Fibroblast of upper back skin (primary cell): ENCODE measurements around the gene STAT2.
"Not testable (repeated sequence)": the region's sequence is repeated elsewhere in the genome, so short reads cannot be mapped to it uniquely, and the experiment has no call there.

Source experiments
- DNase-seq: peaks from one replicate; pipeline ENCODE4 v3.0.0-alpha.2; 2013

Gene STAT2

DNA sequence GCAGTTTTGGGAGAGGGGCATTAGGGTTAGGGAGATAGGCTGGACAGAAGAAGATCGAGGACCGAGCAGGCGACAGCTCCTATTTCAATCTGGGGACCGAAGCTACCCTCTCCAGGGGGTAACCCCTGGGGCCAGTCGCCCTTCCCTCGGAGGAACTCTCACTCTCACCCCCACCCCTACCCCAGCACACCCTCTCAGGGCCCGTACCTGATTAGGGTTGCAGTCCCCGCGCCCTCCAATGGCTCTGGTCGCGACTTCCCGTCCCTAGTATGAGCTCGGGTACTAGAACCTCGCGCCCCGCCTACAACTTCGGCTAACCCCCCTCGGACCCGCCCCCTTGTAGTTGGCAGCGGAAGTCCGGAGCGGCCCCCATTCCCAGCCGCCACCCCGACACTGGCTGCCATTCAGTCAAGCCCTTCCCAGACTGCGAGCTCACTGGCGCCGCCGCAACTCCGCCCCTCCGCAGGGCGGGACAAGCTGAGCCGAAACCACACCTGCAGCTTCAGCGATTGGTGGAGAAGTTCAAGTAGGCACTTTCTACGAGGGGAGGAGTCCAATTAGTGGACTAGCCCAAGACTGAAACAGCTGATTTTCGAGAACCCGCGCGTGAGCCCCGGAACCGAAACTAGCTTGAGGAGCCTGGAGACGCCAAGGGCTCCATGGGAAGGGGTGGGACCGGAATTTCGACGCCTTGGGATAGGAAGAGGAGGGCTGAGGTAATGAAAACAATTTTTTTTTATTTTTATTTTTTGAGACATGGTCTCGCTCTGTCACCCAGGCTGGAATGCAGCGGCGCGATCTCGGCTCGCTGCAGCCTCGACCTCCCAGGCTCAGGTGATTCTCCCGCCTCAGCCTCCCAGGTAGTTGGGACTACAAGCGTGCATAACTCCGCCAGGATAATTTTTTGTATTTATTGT lies at the start of gene STAT2:
STAT2 (minus strand) TSS at position 257 of the 917 bp plus-strand sequence. CDS start 3,536 bp downstream, outside the sequence.
- DNase-seq, result peak; percentile 100

DNA sequence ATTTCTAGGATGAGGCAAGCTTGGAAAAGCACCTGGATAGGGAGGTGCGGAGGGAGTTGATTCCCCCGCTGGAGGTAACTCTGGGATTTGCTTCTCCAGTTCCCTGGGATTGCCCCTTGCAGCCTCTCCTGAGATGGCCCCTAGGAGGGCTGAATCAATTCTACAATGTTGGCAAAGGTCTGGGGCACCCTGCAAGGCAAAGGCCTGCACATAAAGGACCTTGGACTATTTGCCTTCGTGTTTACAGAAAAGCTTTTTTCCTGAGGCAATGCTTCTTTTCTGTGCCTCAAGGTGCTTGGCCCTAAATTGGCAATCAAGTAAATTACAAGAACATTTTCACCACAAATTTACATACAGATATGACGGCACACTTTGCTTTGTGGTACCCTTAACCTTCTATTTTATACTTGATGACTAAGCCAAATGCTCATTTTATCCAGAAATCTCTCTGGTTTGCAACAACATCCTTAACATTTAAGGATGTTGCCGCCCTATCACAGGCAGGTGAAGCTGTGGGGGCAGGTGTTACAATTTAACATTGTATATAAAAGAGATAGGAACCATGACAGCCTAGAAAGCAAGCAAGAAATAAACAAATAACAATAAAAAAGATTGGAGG lies 49.0 kb upstream of the STAT2 start:
- DNase-seq, result no peak

DNA sequence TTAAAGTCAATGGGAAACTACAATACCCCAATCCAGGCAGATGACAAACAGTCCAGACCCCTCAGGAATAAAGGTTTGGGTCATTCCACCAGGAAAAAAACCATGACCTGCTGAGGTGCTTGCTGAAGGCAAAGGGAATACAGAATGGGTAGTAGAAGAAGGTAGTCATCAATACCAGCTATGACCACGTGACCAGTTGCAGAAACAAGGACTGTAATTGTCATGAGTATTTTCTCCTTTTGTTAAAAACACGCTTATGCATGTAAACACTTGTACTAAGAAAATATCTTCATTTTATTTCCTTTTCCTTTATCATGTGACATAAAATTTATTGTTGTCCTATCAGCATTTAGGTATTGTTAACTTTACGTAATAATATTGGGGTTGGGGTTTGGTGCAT lies 44.3 kb upstream of the STAT2 start:
- DNase-seq, result not testable (repeated sequence)

DNA sequence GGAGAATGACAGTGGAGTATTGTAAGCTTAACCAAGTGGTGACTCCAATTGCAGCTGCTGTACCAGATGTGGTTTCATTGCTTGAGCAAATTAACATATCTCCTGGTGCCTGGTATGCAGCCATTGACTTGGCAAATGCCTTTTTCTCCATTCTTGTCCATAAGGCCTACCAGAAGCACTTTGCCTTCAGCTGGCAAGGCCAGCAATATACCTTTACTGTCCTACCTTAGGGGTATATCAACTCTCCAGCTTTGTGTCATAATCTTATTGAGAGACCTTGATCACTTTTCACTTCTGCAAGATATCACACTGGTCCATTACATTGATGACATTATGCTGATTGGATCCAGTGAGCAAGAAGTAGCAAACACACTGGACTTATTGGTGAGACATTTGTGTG lies 41.7 kb upstream of the STAT2 start:
- not testable (repeated sequence) for DNase-seq

DNA sequence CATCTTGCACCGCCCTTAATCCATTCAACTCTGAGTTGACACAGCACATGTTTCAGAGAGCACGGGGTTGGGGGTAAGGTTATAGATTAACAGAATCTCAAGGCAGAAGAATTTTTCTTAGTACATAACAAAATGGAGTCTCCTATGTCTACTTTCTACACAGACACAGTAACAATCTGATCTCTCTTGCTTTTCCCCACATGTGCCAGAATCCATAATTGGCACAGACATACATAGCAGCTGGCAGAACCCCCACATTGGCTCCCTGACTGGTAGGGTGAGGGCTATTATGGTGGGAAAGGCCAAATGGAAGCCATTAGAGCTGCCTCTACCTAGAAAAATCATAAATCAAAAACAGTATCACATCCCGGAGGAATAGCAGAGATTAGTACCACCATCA lies 41.2 kb upstream of the STAT2 start:
- DNase-seq, result not testable (repeated sequence)

DNA sequence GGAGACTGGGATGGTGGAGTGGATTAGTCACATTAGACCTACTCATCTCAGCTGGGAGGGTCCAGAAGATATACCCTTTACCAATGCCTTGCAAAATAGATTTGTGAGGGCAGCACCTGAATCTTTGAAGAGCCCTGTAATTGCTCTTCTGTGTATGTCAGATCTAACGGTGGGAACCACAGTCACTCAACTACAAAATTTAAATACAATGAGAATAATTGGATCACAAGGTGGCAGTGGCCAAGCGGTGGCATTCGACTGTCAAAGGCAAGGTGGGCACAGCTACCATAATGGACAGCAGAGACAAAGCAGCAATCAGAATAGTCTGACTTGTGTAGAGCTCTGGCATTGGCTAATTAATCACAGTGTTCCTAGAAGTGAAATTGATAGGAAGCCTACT lies 39.6 kb upstream of the STAT2 start:
- DNase-seq, result not testable (repeated sequence)

DNA sequence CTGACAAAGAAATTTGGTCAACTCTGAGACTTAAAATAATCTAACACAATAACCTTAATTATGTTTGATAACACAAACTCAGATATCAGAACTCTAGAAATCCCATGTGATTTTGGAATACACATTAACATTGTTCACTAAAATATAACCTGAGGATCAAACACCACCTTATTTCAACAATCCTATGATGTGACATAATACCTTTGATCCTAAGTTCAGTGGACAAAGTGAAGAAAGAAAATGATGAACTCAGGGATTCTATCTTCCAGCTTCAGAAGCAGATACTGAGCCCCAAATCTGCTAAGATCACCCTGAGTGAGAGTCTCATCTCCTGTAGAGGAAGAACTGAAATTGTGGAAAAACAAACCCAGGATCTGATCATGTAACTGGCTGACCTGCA lies 38.4 kb upstream of the STAT2 start:
- DNase-seq, result no peak

DNA sequence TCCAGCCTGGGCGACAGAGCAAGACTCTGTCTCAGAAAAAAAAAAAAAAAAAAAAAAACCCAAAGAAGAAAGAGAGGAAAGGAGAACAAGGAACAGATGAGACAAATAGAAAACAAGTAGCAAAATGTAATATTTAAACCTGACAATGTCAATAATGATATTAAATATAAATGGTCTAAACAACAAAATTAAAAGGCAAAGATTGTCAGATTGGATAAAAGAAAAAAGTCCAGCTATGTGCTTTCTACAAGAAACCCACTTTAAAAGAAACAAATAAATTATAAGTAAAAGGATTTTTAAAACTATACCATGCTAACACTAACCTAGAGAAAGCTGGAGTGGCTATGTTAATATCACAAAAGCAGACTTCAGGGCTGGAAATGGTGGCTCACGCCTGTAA lies 32.4 kb upstream of the STAT2 start:
- DNase-seq, result no peak

DNA sequence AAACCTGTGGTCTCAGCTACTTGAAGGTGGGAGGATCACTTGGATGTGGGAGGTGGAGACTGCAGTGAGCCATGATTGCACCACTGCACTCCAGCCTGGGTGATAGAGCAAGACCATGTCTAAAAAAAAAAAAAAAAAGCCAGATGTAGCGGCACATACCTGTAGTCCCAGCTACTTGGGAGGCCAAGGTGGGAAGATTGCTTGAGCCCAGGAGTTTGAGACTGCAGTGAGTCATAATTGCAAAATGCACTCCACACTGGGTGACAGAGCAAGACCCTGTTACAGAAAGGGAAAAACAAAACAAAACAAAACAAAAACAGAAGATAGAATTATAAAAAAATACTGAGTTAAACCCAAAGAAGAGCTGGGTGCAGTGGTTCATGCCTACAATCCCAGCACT lies 31.8 kb upstream of the STAT2 start:
- DNase-seq, result no peak

DNA sequence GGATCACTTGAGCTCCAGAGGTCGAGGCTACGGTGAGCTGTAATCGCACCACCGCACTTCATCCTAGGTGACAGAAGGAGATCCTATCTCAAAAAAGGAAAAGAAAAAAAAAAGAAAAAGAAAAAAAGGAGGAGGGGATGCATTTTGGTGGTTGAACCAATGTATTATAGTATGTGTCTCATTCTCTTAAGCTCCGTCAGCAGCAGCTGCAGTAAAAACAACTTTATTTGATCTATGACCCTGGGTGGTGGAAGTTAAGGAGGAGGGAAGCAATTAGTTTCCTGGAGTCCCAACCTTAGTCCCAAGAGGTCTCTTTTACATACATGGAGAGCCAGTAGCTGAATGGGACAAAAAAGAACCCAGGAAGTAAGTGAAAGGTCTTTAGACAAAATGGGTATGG lies 29.5 kb upstream of the STAT2 start:
- DNase-seq, result no peak

DNA sequence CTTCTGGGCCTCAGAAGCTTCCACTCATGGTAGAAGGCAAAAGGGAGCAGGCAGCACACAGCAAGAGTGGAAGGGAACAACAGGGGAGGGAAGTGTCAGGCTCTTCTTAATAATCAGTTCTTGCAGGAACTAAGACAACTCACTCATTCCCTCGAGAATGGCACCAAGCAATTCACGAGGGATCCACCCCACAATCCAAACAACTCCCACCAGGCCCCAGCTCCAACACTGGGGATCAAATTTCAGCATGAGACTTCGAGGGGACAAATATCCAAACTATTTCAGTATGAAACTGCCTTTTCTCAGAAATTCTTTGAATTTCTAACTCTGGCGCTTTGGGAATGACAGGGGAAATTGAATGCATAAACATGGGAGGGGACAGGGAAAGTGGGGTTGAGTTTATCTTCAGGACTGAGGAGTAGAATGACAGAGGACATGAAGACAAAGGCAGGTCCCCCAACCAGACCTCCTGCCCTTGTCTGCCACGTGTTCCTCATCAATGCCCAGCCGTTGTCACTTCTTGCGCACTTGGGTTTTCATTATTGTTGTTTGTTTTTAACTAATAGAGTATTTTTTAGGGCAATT lies 27.3 kb upstream of the STAT2 start:
- peak; percentile 37 for DNase-seq

DNA sequence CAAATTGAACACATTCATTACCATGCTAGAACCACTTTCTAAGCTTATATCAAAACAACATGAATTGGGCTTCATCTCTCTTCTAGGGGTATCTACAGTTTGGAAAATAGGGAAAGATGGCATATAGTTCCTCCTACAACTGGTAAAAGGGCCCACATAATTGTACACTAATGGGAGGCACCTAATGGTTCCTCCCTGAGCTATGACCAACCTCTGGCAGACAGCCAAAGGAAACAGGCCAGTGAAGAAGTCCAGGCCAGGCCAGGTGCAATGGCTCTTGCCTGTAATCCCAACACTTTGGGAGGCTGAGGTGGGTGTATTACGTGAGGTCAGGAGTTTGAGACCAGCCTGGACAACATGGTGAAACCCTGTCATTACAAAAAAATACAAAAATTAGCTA lies 26.0 kb upstream of the STAT2 start:
- no peak for DNase-seq

DNA sequence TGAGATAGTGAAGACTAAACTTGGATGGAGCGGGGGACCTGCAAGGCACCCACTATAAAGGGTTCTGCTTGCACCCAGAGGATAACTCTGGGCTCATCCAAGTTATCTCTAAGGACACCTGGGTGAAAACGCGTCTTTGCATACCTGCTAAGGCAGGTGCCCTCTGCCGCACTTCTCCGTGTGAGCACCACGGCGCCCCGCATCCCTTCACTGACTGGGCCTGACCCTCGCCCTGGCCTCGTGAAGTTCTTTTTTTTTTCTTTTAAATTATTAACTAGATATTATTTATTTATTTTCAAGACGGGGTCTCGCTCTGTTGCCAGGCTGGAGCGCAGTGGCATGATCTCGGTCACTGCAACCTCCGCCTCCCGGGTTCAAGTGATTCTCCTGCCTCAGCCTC lies 22.7 kb upstream of the STAT2 start:
- DNase-seq, result no peak

DNA sequence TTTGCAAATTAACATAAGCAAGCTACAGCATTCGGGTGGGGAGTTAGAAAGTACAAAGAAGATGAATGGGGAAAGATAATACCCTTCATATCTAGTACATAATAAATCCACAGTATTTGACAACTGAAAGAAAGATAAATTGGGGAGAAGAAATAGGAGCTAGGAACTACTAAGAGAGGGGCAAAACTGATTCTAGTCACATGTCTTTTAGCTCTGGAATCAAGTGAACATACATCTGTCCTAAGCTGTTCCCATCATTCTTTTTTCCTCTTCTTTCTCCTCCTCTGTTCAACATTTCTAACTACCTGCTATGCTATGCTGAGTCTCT lies 18.0 kb upstream of the STAT2 start:
- DNase-seq, result no peak

DNA sequence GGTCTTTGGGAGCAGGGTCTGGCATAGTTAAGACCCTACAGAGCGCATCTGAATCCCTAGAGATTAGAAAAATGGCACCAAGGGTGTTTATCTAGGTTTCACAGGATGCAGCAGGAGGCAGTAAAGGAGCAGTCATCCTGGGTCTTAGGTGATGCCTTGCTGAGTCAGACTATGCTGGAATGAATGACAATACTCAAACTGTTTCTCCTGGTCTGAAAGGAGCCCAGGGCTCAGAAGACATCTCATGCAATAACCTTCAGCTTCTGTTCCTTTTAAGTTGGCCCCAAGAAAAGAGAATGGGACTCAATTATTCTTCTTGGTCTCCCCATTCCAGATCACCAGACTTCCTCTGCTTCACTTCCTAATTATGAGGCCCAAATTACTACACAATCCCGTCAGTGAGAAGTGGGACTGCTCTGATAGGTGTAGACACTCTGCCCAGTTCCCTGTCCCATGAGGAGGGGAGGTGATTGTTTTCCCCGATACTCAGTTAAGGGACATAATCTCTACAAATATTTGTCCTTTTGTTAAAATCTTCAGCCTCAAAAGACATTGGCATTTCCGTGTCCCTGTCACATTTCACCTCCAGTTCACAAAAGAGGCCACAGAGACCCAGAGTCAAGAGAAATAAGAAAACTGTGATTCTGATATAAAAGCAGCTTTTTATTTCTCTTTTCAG lies 17.5 kb upstream of the STAT2 start:
- peak; percentile 19 for DNase-seq

DNA sequence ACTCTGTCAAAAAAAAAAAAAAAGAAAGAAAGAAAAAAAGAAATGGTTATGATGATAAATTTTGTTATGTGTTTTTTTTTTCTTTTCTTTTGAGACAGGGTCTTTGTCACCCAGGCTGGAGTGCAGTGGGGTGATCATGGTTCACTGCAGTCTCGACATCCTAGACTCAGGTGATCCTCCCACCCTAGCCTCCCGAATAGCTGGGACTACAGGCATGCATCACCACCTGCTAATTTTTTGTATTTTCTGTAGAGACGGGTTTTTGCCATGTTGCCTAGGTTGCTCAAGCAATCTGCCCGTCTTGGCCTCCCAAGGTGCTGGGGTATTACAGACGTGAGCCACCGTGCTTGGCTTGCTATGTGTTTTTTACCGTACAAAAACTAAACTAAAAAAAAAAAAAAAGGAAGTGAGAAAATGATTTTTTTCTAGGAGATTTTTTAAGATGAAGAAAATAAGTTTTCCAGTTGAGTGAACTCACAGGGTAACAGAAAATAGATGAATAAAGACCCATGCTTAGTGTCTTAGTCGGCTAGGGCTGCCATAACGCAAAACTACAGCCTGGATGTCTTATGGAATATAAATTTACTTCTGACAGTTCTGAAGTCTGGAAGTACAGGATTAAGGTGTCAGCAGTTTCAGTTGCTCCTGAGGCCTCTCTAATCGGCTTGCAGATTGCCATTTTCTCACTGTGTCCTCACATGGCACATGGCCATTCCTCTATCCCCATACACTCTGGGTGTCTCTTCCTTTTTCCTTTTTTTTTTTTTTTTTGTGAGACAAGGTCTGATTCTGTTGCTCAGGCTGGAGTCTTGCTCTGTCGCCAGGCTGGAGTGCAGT lies 15.9 kb upstream of the STAT2 start:
- DNase-seq, result no peak

DNA sequence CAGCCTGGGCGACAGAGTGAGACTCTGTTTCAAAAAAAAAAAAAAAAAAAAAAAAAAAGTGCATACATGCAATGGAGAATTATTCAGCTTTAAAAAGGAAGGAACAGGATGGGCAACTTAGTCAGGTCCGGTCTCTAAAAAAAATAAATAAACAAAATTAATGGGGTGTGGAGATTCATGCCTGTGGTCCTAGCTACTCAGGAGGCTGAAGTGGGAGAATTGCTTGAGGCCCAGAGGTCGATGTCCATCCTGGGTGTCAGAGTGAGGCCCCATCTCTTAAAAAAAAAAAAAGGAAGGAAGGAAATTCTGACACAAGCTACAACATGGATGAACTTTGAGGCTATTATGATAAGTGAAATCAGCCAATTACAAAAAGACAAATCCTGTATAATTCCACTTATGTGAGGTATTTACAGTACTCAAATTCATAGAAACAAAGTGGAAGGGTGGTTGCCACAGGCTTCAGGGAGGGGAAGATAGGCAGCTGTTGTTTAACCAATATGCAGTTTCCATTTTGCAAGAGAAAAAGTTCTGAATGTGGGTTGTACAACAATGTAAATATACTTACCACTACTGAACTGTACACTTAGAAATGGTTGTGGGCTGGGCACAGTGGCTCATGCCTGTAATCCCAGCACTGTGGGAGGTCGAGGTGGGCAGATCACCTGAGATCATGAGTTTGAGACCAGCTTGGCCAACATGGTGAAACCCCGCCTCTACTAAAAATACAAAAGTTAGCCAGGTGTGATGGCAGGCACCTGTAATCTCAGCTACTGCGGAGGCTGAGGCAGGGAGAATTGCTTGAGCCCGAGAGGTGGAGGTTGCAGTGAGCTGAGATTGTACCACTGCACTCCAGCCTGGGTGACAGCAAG lies 15.1 kb upstream of the STAT2 start:
- DNase-seq, result no peak

DNA sequence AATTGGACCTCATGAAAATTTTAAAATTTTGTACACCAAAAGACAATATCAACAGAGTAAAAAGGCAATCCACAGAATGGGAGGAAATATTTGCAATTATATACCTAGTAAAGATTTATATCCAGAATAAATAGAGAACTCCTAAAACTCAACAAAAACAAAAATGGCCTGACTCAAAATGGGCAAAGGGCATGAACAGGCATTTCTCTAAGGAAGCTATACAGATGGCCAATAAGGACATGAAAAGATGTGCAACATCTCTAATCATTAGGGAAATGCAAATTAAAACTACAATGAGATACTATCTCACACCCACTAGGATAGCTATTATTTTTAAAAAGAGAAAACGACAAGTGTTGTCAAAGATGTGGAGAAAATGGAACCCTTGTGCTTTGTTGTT lies 13.6 kb upstream of the STAT2 start:
- no peak for DNase-seq

DNA sequence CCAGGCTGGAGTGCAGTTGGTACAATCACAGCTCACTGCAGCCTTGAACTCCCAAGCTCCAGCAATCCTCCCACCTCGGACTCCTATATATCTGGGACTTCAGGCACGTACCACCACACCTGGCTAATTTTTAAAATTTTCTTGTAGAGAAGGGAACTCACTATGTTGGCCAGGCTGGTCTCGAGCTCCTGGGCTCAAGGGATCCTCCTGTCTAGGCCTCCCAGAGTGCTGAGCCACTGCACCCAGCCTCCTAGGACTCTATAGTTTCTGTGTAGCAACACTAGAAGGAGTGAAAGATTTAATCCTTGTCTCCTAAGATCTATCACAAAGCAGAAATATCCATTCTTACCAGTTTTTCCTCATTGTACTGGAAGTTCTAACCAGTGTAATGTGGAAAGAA lies 7.0 kb upstream of the STAT2 start:
- no peak for DNase-seq

DNA sequence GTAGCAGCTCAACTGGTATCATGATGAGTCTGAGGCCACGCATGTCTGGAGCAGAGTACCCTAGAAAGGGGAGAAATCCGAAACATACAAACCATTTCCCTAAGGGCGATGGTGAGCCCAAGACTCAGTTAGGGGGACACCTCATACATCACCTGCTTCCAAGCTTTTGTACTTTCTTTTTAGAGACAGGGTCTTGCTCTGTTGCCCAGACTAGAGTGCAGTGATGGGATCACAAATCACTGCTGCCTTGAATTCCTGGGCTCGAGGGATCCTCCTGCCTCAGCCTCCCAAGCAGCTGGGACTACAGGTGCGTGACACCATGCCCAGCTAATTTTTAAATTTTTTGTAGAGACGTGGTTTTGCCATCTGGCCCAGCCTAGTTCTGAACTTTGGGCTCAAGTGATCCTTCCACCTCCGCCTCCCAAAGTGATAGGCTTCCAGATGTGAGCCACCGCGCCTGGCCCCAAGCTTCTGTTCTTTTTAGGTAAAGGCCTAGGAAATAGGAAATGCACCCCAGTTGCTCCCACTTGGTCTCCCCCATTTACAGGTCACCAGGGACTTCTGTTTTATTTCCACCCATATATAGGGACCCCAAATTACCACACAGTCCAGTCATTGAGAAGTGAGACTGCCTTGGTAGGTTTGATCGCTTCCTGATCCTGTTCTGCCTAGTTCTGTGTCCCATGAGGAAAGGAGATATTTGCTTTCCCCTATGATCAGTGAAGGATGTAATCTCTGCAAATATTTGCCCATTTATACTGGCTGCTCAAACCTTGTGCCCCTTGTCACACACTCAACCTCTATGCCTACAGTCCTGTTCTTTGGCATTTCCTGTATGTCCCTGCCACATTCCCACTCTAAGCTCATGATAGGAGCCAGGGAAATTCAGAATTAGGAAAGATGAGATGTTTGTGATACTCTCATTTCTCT lies 2.5 kb upstream of the STAT2 start, which contains the start of gene APOF:
APOF (minus strand) TSS at position 728 of the 930 bp plus-strand sequence; CDS start at position 616, 112 bp downstream.
- no peak for DNase-seq
